Nephron (organoid): ENCODE measurements around the gene COL10A1.

Experiments
- H3K27ac Mint-ChIP-seq, 3 experiments: 2 replicates each; pipeline ENCODE4 v1.8.0; 2020; ENCODE audit warnings: mixed read lengths in 3 of 3, mild to moderate bottlenecking in 2 of 3, moderate library complexity in 1 of 3
- H3K27me3 Mint-ChIP-seq: 2 replicates; pipeline ENCODE4 v1.8.0; 2021; ENCODE audit warnings: low read depth, mild to moderate bottlenecking, moderate library complexity, mixed read lengths
- H3K36me3 Mint-ChIP-seq: 2 replicates; pipeline ENCODE4 v1.8.0; 2020; ENCODE audit warnings: low read depth, mixed read lengths
- H3K4me1 Mint-ChIP-seq: 2 replicates; pipeline ENCODE4 v1.8.0; 2020; ENCODE audit warnings: mixed read lengths
- H3K4me3 Mint-ChIP-seq, 3 experiments: 2 replicates each; pipeline ENCODE4 v1.8.0; 2020; ENCODE audit warnings: mild to moderate bottlenecking in 3 of 3, mixed read lengths in 3 of 3, moderate library complexity in 2 of 3
- H3K9me3 Mint-ChIP-seq: 2 replicates; pipeline ENCODE4 v1.8.0; 2020; ENCODE audit warnings: mixed read lengths
- CTCF ChIP-seq, 3 experiments: fragments of 200-600 bp; sonication (generic); IDR thresholded peaks; one replicate each; pipeline ENCODE4 v1.5.0; 2021; ENCODE audit warnings: antibody characterized with exemption in 3 of 3; ENCODE audit not compliant: unreplicated experiment in 3 of 3

The COL10A1 gene

GRCh38 chr6:116106146-116106545, 19.8 kb downstream of the COL10A1 start:
- no peak overlapping the region for H3K27ac Mint-ChIP-seq
- peaks cover 13% of the 10 kb centered on the region for H3K36me3 Mint-ChIP-seq
- no peaks in the 10 kb centered on the region for H3K9me3 Mint-ChIP-seq
- H3K27me3 Mint-ChIP-seq: no peaks in the 10 kb centered on the region
- no peak overlapping the region for H3K4me3 Mint-ChIP-seq
- TF ChIP-seq CTCF (IDR thresholded peaks at IDR 0.05; ENCODE audit: unreplicated experiment in 3 of 3): no peak
- peaks cover 17% of the 10 kb centered on the region for H3K4me1 Mint-ChIP-seq

GRCh38 chr6:116105247-116105646, 20.7 kb downstream of the COL10A1 start:
- Mint-ChIP-seq H3K4me1 (peaks cover 19% of the 10 kb centered on the region), H3K27ac (no peak overlapping the region), H3K27me3 (no peaks in the 10 kb centered on the region), H3K36me3 (peaks cover 9% of the 10 kb centered on the region), H3K9me3 (no peaks in the 10 kb centered on the region), H3K4me3 (no peak overlapping the region)
- TF ChIP-seq CTCF (IDR thresholded peaks at IDR 0.05; ENCODE audit: unreplicated experiment in 3 of 3): no peak

DNA sequence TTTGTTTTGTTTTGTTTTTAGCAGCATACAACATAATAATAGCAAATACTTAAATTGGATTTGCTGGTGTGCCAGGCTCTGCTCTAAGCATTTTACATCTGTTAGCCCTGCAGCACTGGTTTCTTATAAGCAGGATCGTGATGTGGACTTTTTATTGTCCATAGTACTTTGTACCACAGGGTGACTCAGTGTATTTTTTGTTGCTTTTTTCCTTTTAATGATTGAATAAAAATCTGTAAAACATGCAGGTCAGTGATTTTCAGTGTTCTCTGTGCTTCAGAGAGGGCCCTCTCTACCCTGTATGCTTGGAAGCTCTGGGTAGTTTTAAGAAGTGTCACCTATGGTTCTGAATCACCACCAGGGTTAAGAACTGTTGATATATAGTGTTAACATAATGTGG, 21.3 kb downstream of the COL10A1 start:
- H3K36me3 Mint-ChIP-seq: peaks cover 7% of the 10 kb centered on the region
- no peaks in the 10 kb centered on the region for H3K9me3 Mint-ChIP-seq
- H3K27me3 Mint-ChIP-seq: no peaks in the 10 kb centered on the region
- H3K4me3 Mint-ChIP-seq: no peak overlapping the region
- TF ChIP-seq CTCF (IDR thresholded peaks at IDR 0.05; ENCODE audit: unreplicated experiment in 3 of 3): no peak
- peaks cover 23% of the 10 kb centered on the region for H3K4me1 Mint-ChIP-seq
- H3K27ac Mint-ChIP-seq: no peak overlapping the region

DNA sequence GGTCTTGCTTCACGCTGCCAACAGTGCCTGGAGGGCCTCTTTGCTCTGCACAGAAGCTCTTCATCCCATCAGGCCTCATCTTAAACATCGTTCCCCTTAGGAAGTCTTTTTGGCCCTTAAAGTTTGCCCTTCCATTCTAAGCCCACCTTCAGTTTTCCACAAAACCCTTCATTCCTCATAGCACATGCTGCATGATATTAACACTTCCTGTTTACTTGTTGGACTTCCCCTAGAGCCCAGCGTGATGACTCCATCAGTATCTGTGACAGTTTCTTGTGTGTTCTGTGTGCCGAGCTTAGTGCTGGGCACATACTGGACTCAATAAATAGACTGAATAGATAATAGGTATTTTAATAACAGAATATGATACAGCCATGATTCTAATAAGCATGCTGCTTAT, 23.1 kb downstream of the COL10A1 start:
- Mint-ChIP-seq H3K4me3 (peak overlapping the region; percentile 59 to 77 (median 73)), H3K36me3 (no peaks in the 10 kb centered on the region), H3K4me1 (peaks cover 18% of the 10 kb centered on the region), H3K27ac (peak overlapping the region in 1 of 3 experiments; percentile 26), H3K9me3 (no peaks in the 10 kb centered on the region), H3K27me3 (no peaks in the 10 kb centered on the region)
- TF ChIP-seq CTCF (IDR thresholded peaks at IDR 0.05; ENCODE audit: unreplicated experiment in 3 of 3): no peak

DNA sequence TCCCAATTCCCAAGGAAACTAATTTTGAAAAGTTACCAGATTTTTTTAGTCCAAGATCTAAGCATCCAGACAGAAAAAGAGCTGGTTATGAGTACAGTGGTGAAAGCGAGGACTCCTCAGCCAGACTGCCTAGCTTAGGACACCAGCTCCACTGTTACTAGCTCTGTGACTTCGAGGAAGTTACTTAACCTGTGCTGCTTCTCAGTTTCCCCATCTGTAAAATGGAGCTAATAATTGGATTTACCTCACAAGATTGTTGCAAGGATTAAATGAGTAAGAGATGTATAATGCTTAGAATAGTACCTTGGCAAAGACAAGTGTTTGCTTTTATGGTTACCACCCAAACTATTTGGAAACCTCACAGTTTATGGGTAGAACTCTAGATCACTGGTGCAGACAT, 24.1 kb downstream of the COL10A1 start:
- Mint-ChIP-seq H3K4me1 (peaks cover 18% of the 10 kb centered on the region), H3K9me3 (peaks cover 1% of the 10 kb centered on the region), H3K27ac (peak overlapping the region; percentile 76 to 93 (median 76)), H3K27me3 (no peaks in the 10 kb centered on the region), H3K36me3 (peaks cover under 1% of the 10 kb centered on the region), H3K4me3 (peak overlapping the region; percentile 91 to 98 (median 96))
- TF ChIP-seq CTCF (IDR thresholded peaks at IDR 0.05; ENCODE audit: unreplicated experiment in 3 of 3): no peak

GRCh38 chr6:116101302-116101718, 24.6 kb downstream of the COL10A1 start:
- TF ChIP-seq CTCF (IDR thresholded peaks at IDR 0.05; ENCODE audit: unreplicated experiment in 3 of 3): no peak
- peaks cover 3% of the 10 kb centered on the region for H3K9me3 Mint-ChIP-seq
- peaks cover 3% of the 10 kb centered on the region for H3K36me3 Mint-ChIP-seq
- peak overlapping the region; percentile 91 to 98 (median 96) for H3K4me3 Mint-ChIP-seq
- H3K27me3 Mint-ChIP-seq: no peaks in the 10 kb centered on the region
- peaks cover 18% of the 10 kb centered on the region for H3K4me1 Mint-ChIP-seq
- H3K27ac Mint-ChIP-seq: peak overlapping the region; percentile 76 to 93 (median 76)
